GM18519 (cell line): ENCODE results near the gene DOK6.

Experiments
- ATAC-seq: cut with Tn5 transposase; IDR thresholded peaks from one replicate; pipeline ENCODE4 v1.9.1; 2021; ENCODE audit warnings: mild to moderate bottlenecking, moderate library complexity; ENCODE audit not compliant: unreplicated experiment, low FRiP score

DOK6 gene

GRCh38 chr18:69674292-69674877 is 273.7 kb downstream of the DOK6 start:
- no peak for ATAC-seq

GRCh38 chr18:69674966-69675365 is 274.3 kb downstream of the DOK6 start:
- ATAC-seq = no peak

GRCh38 chr18:69677595-69677994 is 276.9 kb downstream of the DOK6 start:
- ATAC-seq = no peak

- ATAC-seq = no peak
These were observed 279.4 kb downstream of the DOK6 start for GRCh38 chr18:69680123-69680522.

GRCh38 chr18:69683176-69683575 is 282.5 kb downstream of the DOK6 start:
- no peak for ATAC-seq

GRCh38 chr18:69684789-69685188 is 284.1 kb downstream of the DOK6 start:
- no peak for ATAC-seq

GRCh38 chr18:69686861-69687260 is 286.2 kb downstream of the DOK6 start:
- ATAC-seq = no peak

- no peak for ATAC-seq
These were observed 288.6 kb downstream of the DOK6 start for GRCh38 chr18:69689121-69689759.

- peak; percentile 46 for ATAC-seq
These were observed 290.5 kb downstream of the DOK6 start for GRCh38 chr18:69691008-69691760.

GRCh38 chr18:69697069-69697468 is 296.4 kb downstream of the DOK6 start:
- no peak for ATAC-seq

GRCh38 chr18:69697689-69698088 is 297.0 kb downstream of the DOK6 start:
- no peak for ATAC-seq

- ATAC-seq = no peak
These were observed 300.6 kb downstream of the DOK6 start for GRCh38 chr18:69701305-69701704.

- no peak for ATAC-seq
These were observed 302.8 kb downstream of the DOK6 start for GRCh38 chr18:69703461-69703860.

GRCh38 chr18:69705987-69706386 is 305.3 kb downstream of the DOK6 start:
- ATAC-seq = no peak

GRCh38 chr18:69708844-69709243 is 308.2 kb downstream of the DOK6 start:
- no peak for ATAC-seq

- no peak for ATAC-seq
These were observed 314.6 kb downstream of the DOK6 start for GRCh38 chr18:69715191-69715795.

- ATAC-seq = no peak
These were observed 316.9 kb downstream of the DOK6 start for GRCh38 chr18:69717586-69717985.

GRCh38 chr18:69718912-69719547 is 318.3 kb downstream of the DOK6 start:
- ATAC-seq = no peak

- no peak for ATAC-seq
These were observed 319.7 kb downstream of the DOK6 start for GRCh38 chr18:69720422-69720821.

- ATAC-seq = no peak
These were observed 322.7 kb downstream of the DOK6 start for GRCh38 chr18:69723434-69723833.

GRCh38 chr18:69725009-69725408 is 324.3 kb downstream of the DOK6 start:
- no peak for ATAC-seq
